NB4 (cell line): ENCODE measurements around the gene GRXCR1.
A peak's percentile ranks its signal among the peaks of the same experiment; 100 is the strongest.

Experiments
- TF ChIP-seq, protein P1 (sequence below): IDR thresholded peaks from one replicate; pipeline ENCODE4 v1.5.1; 2012; ENCODE audit warnings: low read depth, low read length
- TF ChIP-seq, protein P2 (sequence below): IDR thresholded peaks from 2 replicates; pipeline ENCODE4 v1.6.1; 2011; ENCODE audit warnings: low read depth, low read length

DNA sequence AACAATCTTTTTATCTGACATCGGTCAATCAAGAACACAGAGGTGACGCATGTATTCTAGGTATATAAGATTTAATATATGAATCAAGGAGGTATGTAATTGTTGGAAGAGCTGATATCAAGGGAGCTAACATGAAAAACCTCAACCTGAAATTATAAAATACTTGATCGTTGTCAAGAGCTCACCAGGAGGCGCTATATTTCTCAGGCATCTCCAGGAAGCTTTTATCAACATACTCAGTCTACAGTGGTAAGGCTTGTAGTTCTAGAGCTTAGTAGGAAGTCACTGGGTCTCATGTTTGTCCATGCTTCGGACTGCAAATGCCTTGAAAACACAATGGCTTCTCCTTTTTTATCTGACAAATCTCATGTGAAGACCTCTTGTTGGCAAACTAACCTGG is 156.1 kb downstream of the GRXCR1 start:
- TF ChIP-seq, protein P1, sequence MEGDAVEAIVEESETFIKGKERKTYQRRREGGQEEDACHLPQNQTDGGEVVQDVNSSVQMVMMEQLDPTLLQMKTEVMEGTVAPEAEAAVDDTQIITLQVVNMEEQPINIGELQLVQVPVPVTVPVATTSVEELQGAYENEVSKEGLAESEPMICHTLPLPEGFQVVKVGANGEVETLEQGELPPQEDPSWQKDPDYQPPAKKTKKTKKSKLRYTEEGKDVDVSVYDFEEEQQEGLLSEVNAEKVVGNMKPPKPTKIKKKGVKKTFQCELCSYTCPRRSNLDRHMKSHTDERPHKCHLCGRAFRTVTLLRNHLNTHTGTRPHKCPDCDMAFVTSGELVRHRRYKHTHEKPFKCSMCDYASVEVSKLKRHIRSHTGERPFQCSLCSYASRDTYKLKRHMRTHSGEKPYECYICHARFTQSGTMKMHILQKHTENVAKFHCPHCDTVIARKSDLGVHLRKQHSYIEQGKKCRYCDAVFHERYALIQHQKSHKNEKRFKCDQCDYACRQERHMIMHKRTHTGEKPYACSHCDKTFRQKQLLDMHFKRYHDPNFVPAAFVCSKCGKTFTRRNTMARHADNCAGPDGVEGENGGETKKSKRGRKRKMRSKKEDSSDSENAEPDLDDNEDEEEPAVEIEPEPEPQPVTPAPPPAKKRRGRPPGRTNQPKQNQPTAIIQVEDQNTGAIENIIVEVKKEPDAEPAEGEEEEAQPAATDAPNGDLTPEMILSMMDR: peak; percentile 21
- TF ChIP-seq, protein P2, sequence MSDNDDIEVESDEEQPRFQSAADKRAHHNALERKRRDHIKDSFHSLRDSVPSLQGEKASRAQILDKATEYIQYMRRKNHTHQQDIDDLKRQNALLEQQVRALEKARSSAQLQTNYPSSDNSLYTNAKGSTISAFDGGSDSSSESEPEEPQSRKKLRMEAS: no peak
